Measurements from ENCODE around the gene ESD.

DNA sequence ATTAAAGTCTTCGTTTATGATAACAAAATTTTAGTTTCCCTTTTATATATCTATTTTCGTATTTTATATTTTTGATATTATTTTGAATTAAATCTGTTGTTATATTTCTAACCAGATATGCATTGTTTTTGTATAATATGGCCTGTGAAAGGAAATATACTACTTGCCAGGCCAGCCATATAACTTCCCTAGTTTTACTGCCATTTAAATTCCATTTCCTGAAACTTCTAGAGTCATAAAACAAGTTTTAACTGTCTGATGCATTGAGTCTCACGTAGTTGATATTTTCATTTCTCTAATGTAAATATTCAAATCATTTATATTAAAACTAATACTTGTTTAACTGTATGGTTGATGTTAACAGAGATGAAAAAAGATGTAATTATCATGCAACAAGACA, 13.5 kb downstream of the ESD start:
- TF ChIP-seq, protein P1, sequence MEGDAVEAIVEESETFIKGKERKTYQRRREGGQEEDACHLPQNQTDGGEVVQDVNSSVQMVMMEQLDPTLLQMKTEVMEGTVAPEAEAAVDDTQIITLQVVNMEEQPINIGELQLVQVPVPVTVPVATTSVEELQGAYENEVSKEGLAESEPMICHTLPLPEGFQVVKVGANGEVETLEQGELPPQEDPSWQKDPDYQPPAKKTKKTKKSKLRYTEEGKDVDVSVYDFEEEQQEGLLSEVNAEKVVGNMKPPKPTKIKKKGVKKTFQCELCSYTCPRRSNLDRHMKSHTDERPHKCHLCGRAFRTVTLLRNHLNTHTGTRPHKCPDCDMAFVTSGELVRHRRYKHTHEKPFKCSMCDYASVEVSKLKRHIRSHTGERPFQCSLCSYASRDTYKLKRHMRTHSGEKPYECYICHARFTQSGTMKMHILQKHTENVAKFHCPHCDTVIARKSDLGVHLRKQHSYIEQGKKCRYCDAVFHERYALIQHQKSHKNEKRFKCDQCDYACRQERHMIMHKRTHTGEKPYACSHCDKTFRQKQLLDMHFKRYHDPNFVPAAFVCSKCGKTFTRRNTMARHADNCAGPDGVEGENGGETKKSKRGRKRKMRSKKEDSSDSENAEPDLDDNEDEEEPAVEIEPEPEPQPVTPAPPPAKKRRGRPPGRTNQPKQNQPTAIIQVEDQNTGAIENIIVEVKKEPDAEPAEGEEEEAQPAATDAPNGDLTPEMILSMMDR (conservative IDR thresholded peaks at IDR 0.05; ENCODE audit: low read depth, low read length) = no peak
- no peak for TF ChIP-seq EZH2 (IDR thresholded peaks at IDR 0.05; ENCODE audit: low read length, unreplicated experiment)
- TF ChIP-seq EZH2phosphoT487 (IDR thresholded peaks at IDR 0.05; ENCODE audit: borderline replicate concordance, low read length) = no peak
